ENCODE data around the gene ARHGAP10. TPM values are rescaled to one million over a fixed set of nuclear protein-coding genes. Genes with fewer than 3 reads are reported as not detected.

ARHGAP10 gene
- total RNA-seq, 1 donor from 2014 or later = 30.5 TPM

DNA sequence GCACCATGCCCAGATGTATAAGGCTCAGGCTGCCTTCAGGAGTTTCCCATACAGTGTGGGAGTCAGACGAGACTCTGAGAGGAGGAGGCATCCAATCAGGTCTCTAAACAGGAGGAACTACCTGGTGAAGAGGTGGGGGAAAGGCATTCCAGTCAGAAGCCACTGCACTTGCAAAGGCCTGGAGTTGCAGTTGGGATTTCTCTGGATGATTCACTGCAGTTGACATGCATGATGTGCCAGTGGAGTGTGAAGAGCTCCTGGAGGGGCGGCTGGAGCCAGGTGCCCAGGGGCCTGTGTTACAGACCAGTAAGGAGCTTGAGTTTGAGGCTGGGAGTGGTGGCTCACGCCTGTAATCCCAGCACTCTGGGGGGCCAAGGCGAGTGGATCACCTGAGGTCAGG lies 339.1 kb downstream of the ARHGAP10 start:
- H3K4me3 Mint-ChIP-seq = no peak overlapping the region
- no peak for DNase-seq (ENCODE audit: low spot score in 2 of 2, unreplicated experiment in 2 of 2)
- TF ChIP-seq, protein P1, sequence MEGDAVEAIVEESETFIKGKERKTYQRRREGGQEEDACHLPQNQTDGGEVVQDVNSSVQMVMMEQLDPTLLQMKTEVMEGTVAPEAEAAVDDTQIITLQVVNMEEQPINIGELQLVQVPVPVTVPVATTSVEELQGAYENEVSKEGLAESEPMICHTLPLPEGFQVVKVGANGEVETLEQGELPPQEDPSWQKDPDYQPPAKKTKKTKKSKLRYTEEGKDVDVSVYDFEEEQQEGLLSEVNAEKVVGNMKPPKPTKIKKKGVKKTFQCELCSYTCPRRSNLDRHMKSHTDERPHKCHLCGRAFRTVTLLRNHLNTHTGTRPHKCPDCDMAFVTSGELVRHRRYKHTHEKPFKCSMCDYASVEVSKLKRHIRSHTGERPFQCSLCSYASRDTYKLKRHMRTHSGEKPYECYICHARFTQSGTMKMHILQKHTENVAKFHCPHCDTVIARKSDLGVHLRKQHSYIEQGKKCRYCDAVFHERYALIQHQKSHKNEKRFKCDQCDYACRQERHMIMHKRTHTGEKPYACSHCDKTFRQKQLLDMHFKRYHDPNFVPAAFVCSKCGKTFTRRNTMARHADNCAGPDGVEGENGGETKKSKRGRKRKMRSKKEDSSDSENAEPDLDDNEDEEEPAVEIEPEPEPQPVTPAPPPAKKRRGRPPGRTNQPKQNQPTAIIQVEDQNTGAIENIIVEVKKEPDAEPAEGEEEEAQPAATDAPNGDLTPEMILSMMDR (IDR thresholded peaks at IDR 0.05; ENCODE audit: unreplicated experiment) = no peak
- H3K36me3 Mint-ChIP-seq = peaks cover 30% of the 10 kb centered on the region
- H3K27me3 Mint-ChIP-seq (ENCODE audit: low read depth) = no peaks in the 10 kb centered on the region
- no peaks in the 10 kb centered on the region for H3K4me1 Mint-ChIP-seq
- H3K9me3 Mint-ChIP-seq = peaks cover 18% of the 10 kb centered on the region
- no peak overlapping the region for H3K27ac Mint-ChIP-seq

DNA sequence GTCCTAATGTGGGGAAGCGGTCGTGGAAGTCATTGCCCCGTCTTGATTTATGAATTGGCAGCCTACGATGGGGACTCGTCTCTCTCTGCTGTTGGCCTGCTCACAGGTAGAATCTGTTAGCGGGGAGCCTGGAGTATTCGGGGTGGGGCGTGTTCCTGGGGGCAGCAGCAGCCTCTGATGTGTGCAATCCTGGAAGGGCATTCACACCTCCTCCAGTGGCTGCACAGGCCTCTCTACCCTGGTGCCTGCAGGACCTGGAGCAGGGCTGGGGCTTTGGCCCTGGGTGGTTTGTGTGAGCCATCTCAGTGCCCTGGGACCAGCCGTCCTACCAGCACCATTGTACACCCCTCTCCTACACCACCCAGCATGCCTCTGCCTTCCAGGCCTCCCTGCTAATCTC lies 340.9 kb downstream of the ARHGAP10 start:
- Mint-ChIP-seq H3K9me3 (peaks cover 21% of the 10 kb centered on the region), H3K36me3 (peaks cover 46% of the 10 kb centered on the region), H3K27ac (no peak overlapping the region), H3K27me3 (ENCODE audit: low read depth) (no peaks in the 10 kb centered on the region), H3K4me3 (no peak overlapping the region), H3K4me1 (no peaks in the 10 kb centered on the region)
- TF ChIP-seq, protein P1 (IDR thresholded peaks at IDR 0.05; ENCODE audit: unreplicated experiment) = no peak
- DNase-seq (ENCODE audit: low spot score in 2 of 2, unreplicated experiment in 2 of 2) = no peak

DNA sequence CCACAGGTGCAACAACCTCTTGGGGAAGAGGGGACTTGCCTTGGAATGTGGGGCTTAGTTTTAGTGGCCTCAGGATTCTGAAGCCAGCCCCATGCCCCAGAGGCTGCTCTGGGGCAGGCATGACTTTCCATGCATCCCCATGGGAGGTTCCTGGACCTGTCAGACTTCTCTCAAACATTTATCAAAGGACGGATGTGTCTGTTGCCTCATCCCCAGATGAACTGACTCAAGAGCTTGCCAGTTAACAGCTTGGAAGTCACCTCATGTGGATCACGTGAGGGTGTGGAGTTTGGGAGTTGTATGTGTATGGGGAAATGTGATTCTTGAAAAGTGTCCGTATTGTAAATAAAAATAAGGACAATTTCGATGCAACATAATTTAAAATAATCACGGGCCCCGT lies 341.5 kb downstream of the ARHGAP10 start:
- no peak overlapping the region for H3K27ac Mint-ChIP-seq
- no peaks in the 10 kb centered on the region for H3K27me3 Mint-ChIP-seq (ENCODE audit: low read depth)
- H3K9me3 Mint-ChIP-seq = peaks cover 21% of the 10 kb centered on the region
- TF ChIP-seq, protein P1 (IDR thresholded peaks at IDR 0.05; ENCODE audit: unreplicated experiment) = no peak
- H3K4me3 Mint-ChIP-seq = no peak overlapping the region
- peaks cover 46% of the 10 kb centered on the region for H3K36me3 Mint-ChIP-seq
- no peak for DNase-seq (ENCODE audit: low spot score in 2 of 2, unreplicated experiment in 2 of 2)
- H3K4me1 Mint-ChIP-seq = no peaks in the 10 kb centered on the region

DNA sequence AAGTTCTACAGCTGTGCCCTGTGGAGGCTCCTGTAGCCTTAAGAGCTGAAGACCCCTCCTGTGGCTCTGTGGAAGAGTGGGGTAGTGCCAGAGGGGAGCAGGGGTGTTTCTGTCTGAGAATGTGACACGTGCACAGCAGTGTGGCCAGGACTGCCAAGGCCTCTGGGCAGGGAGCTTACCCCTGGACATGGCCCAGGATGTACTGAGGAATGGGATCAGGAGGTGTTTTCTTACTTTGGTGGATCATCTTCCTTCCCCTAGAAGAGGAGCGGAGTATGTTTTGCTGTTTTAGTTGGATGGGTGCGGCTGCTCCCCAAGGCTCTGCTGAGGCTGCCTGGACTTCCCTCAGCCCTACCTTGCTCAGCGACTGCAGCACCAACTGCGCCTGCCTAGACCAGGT lies 342.6 kb downstream of the ARHGAP10 start:
- H3K27me3 Mint-ChIP-seq (ENCODE audit: low read depth) = no peaks in the 10 kb centered on the region

DNA sequence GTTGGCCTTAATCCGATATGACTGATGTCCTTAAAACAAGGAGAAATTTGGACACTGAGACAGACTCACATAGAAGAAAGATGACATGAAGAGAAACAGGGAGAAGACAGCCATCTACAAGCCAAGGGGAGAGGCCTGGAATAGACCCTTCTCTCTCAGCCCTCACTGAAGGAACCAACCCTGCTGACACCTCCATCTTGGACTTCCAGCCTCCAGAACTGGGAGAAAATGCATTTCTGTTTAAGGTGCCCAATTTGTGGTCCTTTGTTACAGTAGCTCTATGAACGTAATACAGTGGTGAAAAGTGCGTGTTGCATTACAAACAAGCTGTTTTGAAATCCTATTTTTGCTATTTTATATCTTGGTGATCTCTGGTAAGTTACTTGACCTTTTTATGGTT lies 343.6 kb downstream of the ARHGAP10 start:
- Mint-ChIP-seq H3K4me1 (no peaks in the 10 kb centered on the region), H3K4me3 (no peak overlapping the region), H3K27me3 (ENCODE audit: low read depth) (no peaks in the 10 kb centered on the region), H3K27ac (no peak overlapping the region), H3K36me3 (peaks cover 52% of the 10 kb centered on the region), H3K9me3 (peaks cover 21% of the 10 kb centered on the region)
- TF ChIP-seq, protein P1 (IDR thresholded peaks at IDR 0.05; ENCODE audit: unreplicated experiment) = no peak
- DNase-seq (ENCODE audit: low spot score in 2 of 2, unreplicated experiment in 2 of 2) = no peak

More for the DNA sequence above, 342.6 kb downstream of the ARHGAP10 start:
- peaks cover 21% of the 10 kb centered on the region for H3K9me3 Mint-ChIP-seq
- no peak for DNase-seq (ENCODE audit: low spot score in 2 of 2, unreplicated experiment in 2 of 2)
- peaks cover 46% of the 10 kb centered on the region for H3K36me3 Mint-ChIP-seq
- H3K4me3 Mint-ChIP-seq = no peak overlapping the region
- H3K27ac Mint-ChIP-seq = no peak overlapping the region
- H3K4me1 Mint-ChIP-seq = no peaks in the 10 kb centered on the region
- TF ChIP-seq, protein P1 (IDR thresholded peaks at IDR 0.05; ENCODE audit: unreplicated experiment) = no peak

DNA sequence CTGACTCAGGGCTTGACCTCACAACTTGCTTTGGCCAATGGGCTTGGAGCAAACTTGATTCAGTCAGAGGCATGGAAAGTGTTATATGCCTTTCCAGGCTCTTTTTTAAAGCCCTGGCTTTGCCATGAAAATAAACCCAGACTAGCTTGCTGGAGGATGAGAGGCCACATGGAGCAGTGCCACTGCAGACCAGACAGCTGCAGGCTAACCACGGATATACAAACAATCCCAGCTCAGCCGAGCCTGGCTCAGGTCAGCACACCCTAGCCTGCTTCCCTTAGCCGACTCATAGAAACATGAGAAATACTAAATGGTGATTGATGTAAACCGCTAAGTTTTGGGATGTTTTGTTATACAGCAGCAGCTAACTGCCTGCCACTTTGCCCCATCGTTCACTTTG lies 345.1 kb downstream of the ARHGAP10 start:
- no peak overlapping the region for H3K27ac Mint-ChIP-seq
- DNase-seq (ENCODE audit: low spot score in 2 of 2, unreplicated experiment in 2 of 2) = no peak
- no peaks in the 10 kb centered on the region for H3K4me1 Mint-ChIP-seq
- H3K27me3 Mint-ChIP-seq (ENCODE audit: low read depth) = no peaks in the 10 kb centered on the region
- peaks cover 25% of the 10 kb centered on the region for H3K9me3 Mint-ChIP-seq
- TF ChIP-seq, protein P1 (IDR thresholded peaks at IDR 0.05; ENCODE audit: unreplicated experiment) = no peak
- no peak overlapping the region for H3K4me3 Mint-ChIP-seq
- H3K36me3 Mint-ChIP-seq = peaks cover 65% of the 10 kb centered on the region
